ENCODE measurements around the gene ZNF614. TPM values are rescaled to one million over a fixed set of nuclear protein-coding genes. Genes with fewer than 3 reads are reported as not detected.

ZNF614 gene
- 1 to 10 TPM; 4.0 to 8.6 (median 6.0) TPM for total RNA-seq

GRCh38 chr19:52028027-52028779 lies at the start of gene ZNF614:
TSS of gene ZNF614 (minus strand) at chr19:52028379. CDS start at chr19:52025745, 2,634 bp downstream.
- TF ChIP-seq CTCF (IDR thresholded peaks at IDR 0.05; ENCODE audit: low read depth) = no peak

GRCh38 chr19:52070496-52070895 lies 42.3 kb upstream of the ZNF614 start:
- TF ChIP-seq CTCF (IDR thresholded peaks at IDR 0.05; ENCODE audit: low read depth) = no peak

GRCh38 chr19:52069653-52070052 lies 41.5 kb upstream of the ZNF614 start:
- no peak for TF ChIP-seq CTCF (IDR thresholded peaks at IDR 0.05; ENCODE audit: low read depth)

- no peak for TF ChIP-seq CTCF (IDR thresholded peaks at IDR 0.05; ENCODE audit: low read depth)
These were observed 38.2 kb upstream of the ZNF614 start for GRCh38 chr19:52066258-52066863.

GRCh38 chr19:52065399-52065798 lies 37.2 kb upstream of the ZNF614 start:
- TF ChIP-seq CTCF (IDR thresholded peaks at IDR 0.05; ENCODE audit: low read depth) = no peak

GRCh38 chr19:52048555-52049501 lies 20.6 kb upstream of the ZNF614 start, which contains the start of gene ZNF432:
TSS of gene ZNF432 (minus strand) at chr19:52048838. CDS start at chr19:52046868, 1,970 bp downstream.
- no peak for TF ChIP-seq CTCF (IDR thresholded peaks at IDR 0.05; ENCODE audit: low read depth)

Measured in subcutaneous adipose tissue (tissue), 4 donors.